CD14-positive monocyte (primary cell): ENCODE results near the gene KREMEN1. TPM values are rescaled to one million over a fixed set of nuclear protein-coding genes. Genes with fewer than 3 reads are reported as not detected.

Source experiments
- DNase-seq, 3 donors: peaks; one replicate each; pipeline ENCODE4 v3.0.0-alpha.2; 2011 to 2022
- H2AFZ ChIP-seq: 2 replicates; pipeline ENCODE4 v1.6.0; 2012; ENCODE audit warnings: mild to moderate bottlenecking, low read depth, low read length, inconsistent platforms; ENCODE audit not compliant: insufficient read depth, poor library complexity, severe bottlenecking
- H3K27ac ChIP-seq, 2 donors: 1 replicate in 1 of 2; 2 replicates in 1 of 2; pipeline ENCODE4 v1.5.1; 2012 to 2013; ENCODE audit warnings: low read length in 2 of 2, control low read depth in 1 of 2, inconsistent platforms in 1 of 2, low read depth in 1 of 2, mild to moderate bottlenecking in 1 of 2
- H3K27me3 ChIP-seq, 2 donors: one replicate each; pipeline versions ENCODE4 v1.6.0 to v1.6.1; 2011 to 2013; ENCODE audit warnings: low read length in 2 of 2; ENCODE audit not compliant: control insufficient read depth in 2 of 2, insufficient read depth in 2 of 2
- H3K36me3 ChIP-seq, 2 donors: replicated peaks in 1 of 2; 1 replicate in 1 of 2; 2 replicates in 1 of 2; pipeline versions ENCODE4 v1.5.1 to v1.6.1; 2012 to 2013; ENCODE audit warnings: low read length in 2 of 2, control low read depth in 1 of 2, inconsistent platforms in 1 of 2, mild to moderate bottlenecking in 1 of 2; ENCODE audit not compliant: insufficient read depth in 2 of 2, control insufficient read depth in 1 of 2
- H3K4me1 ChIP-seq, 2 donors: 1 replicate in 1 of 2; 2 replicates in 1 of 2; pipeline versions ENCODE4 v1.5.1 to v1.6.1; 2012 to 2013; ENCODE audit warnings: low read length in 2 of 2, control low read depth in 1 of 2, inconsistent platforms in 1 of 2, mild to moderate bottlenecking in 1 of 2, moderate library complexity in 1 of 2; ENCODE audit not compliant: insufficient read depth in 2 of 2, control insufficient read depth in 1 of 2
- H3K4me2 ChIP-seq: replicated peaks from 2 replicates; pipeline ENCODE3; 2012; ENCODE audit warnings: low read length, moderate library complexity, mild to moderate bottlenecking; ENCODE audit not compliant: poor library complexity, severe bottlenecking; ENCODE audit errors: extremely low read depth
- H3K4me3 ChIP-seq, 3 experiments: fragments of 200-600 bp in 1 of 3; sonication (generic) in 1 of 3; replicated peaks in 1 of 3; 1 replicate in 2 of 3; 2 replicates in 1 of 3; pipeline ENCODE4 v1.5.1; 2011 to 2013; ENCODE audit warnings: low read length in 3 of 3, mild to moderate bottlenecking in 3 of 3, control low read depth in 2 of 3, low read depth in 2 of 3, inconsistent platforms in 1 of 3, moderate library complexity in 1 of 3
- H3K79me2 ChIP-seq: 2 replicates; pipeline ENCODE4 v1.6.0; 2012; ENCODE audit warnings: mild to moderate bottlenecking, control low read depth, inconsistent platforms, low read length, moderate library complexity; ENCODE audit not compliant: insufficient read depth
- H3K9ac ChIP-seq: 2 replicates; pipeline ENCODE4 v1.6.0; 2017; ENCODE audit warnings: low read length, mild to moderate bottlenecking; ENCODE audit not compliant: insufficient read depth, poor library complexity, severe bottlenecking
- H3K9me3 ChIP-seq, 2 donors: replicated peaks in 1 of 2; 1 replicate in 1 of 2; 2 replicates in 1 of 2; pipeline versions ENCODE4 v1.5.1 to v1.6.1; 2012 to 2013; ENCODE audit warnings: low read length in 2 of 2, control low read depth in 1 of 2; ENCODE audit not compliant: control insufficient read depth in 1 of 2, insufficient read depth in 1 of 2
- H4K20me1 ChIP-seq: 2 replicates; pipeline ENCODE4 v1.6.0; 2012; ENCODE audit warnings: mild to moderate bottlenecking, low read length, control low read depth, moderate library complexity; ENCODE audit not compliant: insufficient read depth
- H3K27ac Mint-ChIP-seq, 7 donors: one replicate each; pipeline ENCODE4 v1.8.0; 2020; ENCODE audit warnings: mild to moderate bottlenecking in 7 of 7, mixed read lengths in 7 of 7, moderate library complexity in 6 of 7, inconsistent platforms in 2 of 7
- H3K27me3 Mint-ChIP-seq, 3 donors: one replicate each; pipeline ENCODE4 v1.8.0; 2021 to 2022; ENCODE audit warnings: low read depth in 3 of 3, mild to moderate bottlenecking in 3 of 3, mixed read lengths in 3 of 3, moderate library complexity in 3 of 3, inconsistent platforms in 1 of 3
- H3K36me3 Mint-ChIP-seq, 2 donors: one replicate each; pipeline ENCODE4 v1.8.0; 2020; ENCODE audit warnings: mixed read lengths in 2 of 2, inconsistent platforms in 1 of 2, mild to moderate bottlenecking in 1 of 2
- H3K4me1 Mint-ChIP-seq: one replicate; pipeline ENCODE4 v1.8.0; 2020; ENCODE audit warnings: mild to moderate bottlenecking, mixed read lengths
- H3K4me3 Mint-ChIP-seq, 2 donors: one replicate each; pipeline ENCODE4 v1.8.0; 2020; ENCODE audit warnings: mild to moderate bottlenecking in 2 of 2, mixed read lengths in 2 of 2, moderate library complexity in 1 of 2
- H3K9me3 Mint-ChIP-seq, 7 donors: one replicate each; pipeline ENCODE4 v1.8.0; 2020 to 2022; ENCODE audit warnings: mixed read lengths in 7 of 7, mild to moderate bottlenecking in 6 of 7, moderate library complexity in 6 of 7, inconsistent platforms in 2 of 7
- CTCF ChIP-seq: fragments of 200-600 bp; IDR thresholded peaks from one replicate; pipeline ENCODE4 v1.8.0; 2022; ENCODE audit warnings: antibody characterized with exemption, mild to moderate bottlenecking
- WGBS: methylation state at CpG from one replicate; pipeline ENCODE4 v1.1.5; 2013; ENCODE audit warnings: missing lambda C conversion rate; ENCODE audit not compliant: insufficient coverage; 5-methylcytosine and 5-hydroxymethylcytosine counted together
- intact Hi-C, 2 donors: fragments of 100-400 bp; cut with micrococcal nuclease; formaldehyde crosslinking; loops; one replicate each; pipeline versions ENCODE4 v1.15.0 to v1.15.1; 2023
- polyA plus RNA-seq, 3 donors: library from polyadenylated mRNA; depleted of rRNA in 1 of 3; unstranded in 2 of 3; stranded (reverse) in 1 of 3; fragments of 300-500 nt in 2 of 3; fragments of >200 nt in 1 of 3; fragmentation: Illumina TruSeq in 2 of 3; gene quantifications; 1 replicate in 2 of 3; 2 replicates in 1 of 3; pipeline ENCODE4 v1.2.3, GENCODE V29; 2012 to 2021

Gene KREMEN1
- polyA plus RNA-seq, 3 donors = 0.47 to 1.6 (median 0.69) TPM

GRCh38 chr22:29103121-29103520 is 30.3 kb downstream of the KREMEN1 start:
- no peaks in the 10 kb centered on the region for H3K36me3 Mint-ChIP-seq
- no peak overlapping the region for H3K4me3 ChIP-seq
- H3K27ac ChIP-seq = no peak overlapping the region
- H2AFZ ChIP-seq = no peak overlapping the region
- intact Hi-C loops = no loop called here
- no peaks in the 10 kb centered on the region for H3K9me3 ChIP-seq
- no peaks in the 10 kb centered on the region for H3K27me3 ChIP-seq
- peaks cover 1 to 3% (median 3%) of the 10 kb centered on the region in 3 donors for H3K27me3 Mint-ChIP-seq
- H3K9ac ChIP-seq = no peak overlapping the region
- no peak for TF ChIP-seq CTCF
- no peak for DNase-seq
- no peak overlapping the region for H3K4me2 ChIP-seq
- no peak overlapping the region for H3K4me3 Mint-ChIP-seq
- no peaks in the 10 kb centered on the region for H4K20me1 ChIP-seq
- H3K36me3 ChIP-seq = no peaks in the 10 kb centered on the region
- WGBS = 100% methylated on average over 1 of the region's 1 CpG
- H3K4me1 ChIP-seq = no peaks in the 10 kb centered on the region
- no peaks in the 10 kb centered on the region for H3K4me1 Mint-ChIP-seq
- peaks cover 0 to 1% (median 0%) of the 10 kb centered on the region in 7 donors for H3K9me3 Mint-ChIP-seq
- H3K79me2 ChIP-seq = no peaks in the 10 kb centered on the region
- H3K27ac Mint-ChIP-seq = no peak overlapping the region

GRCh38 chr22:29105468-29105867 is 32.6 kb downstream of the KREMEN1 start:
- no peaks in the 10 kb centered on the region for H3K79me2 ChIP-seq
- H3K4me1 ChIP-seq = no peaks in the 10 kb centered on the region

More at GRCh38 chr22:29105468-29105867, 32.6 kb downstream of the KREMEN1 start:
- Histone ChIP-seq H4K20me1 (no peaks in the 10 kb centered on the region), H3K9me3 (no peaks in the 10 kb centered on the region), H3K27ac (no peak overlapping the region), H3K4me2 (no peak overlapping the region), H3K36me3 (no peaks in the 10 kb centered on the region), H3K27me3 (no peaks in the 10 kb centered on the region), H2AFZ (no peak overlapping the region), H3K4me3 (no peak overlapping the region), H3K9ac (no peak overlapping the region)
- TF ChIP-seq CTCF = no peak
- WGBS = no CpG with 5 or more reads among the region's 2 CpGs
- Mint-ChIP-seq H3K4me3 (no peak overlapping the region), H3K4me1 (no peaks in the 10 kb centered on the region), H3K9me3 (peaks cover 0 to 1% (median 0%) of the 10 kb centered on the region in 7 donors), H3K36me3 (no peaks in the 10 kb centered on the region), H3K27me3 (peaks cover 0 to 2% (median 0%) of the 10 kb centered on the region in 3 donors), H3K27ac (no peak overlapping the region)
- intact Hi-C loops = no loop called here
- DNase-seq = no peak
